Nephron progenitor cell (in vitro differentiated cells): ENCODE measurements around the gene MRPS17.

Source experiments
- DNase-seq: peaks from one replicate; pipeline ENCODE4 v3.0.0; 2021
- H3K27ac Mint-ChIP-seq: 2 replicates; pipeline ENCODE4 v1.8.0; 2021; ENCODE audit warnings: mild to moderate bottlenecking, moderate library complexity, mixed read lengths
- H3K27me3 Mint-ChIP-seq: 2 replicates; pipeline ENCODE4 v1.8.0; 2021; ENCODE audit warnings: mild to moderate bottlenecking, low read depth, mixed read lengths; ENCODE audit not compliant: poor library complexity
- H3K36me3 Mint-ChIP-seq: 2 replicates; pipeline ENCODE4 v1.8.0; 2021; ENCODE audit warnings: low read depth, mixed read lengths
- H3K4me1 Mint-ChIP-seq: 2 replicates; pipeline ENCODE4 v1.8.0; 2021; ENCODE audit warnings: mixed read lengths
- H3K4me3 Mint-ChIP-seq: 2 replicates; pipeline ENCODE4 v1.8.0; 2021; ENCODE audit warnings: mild to moderate bottlenecking, moderate library complexity, mixed read lengths
- H3K9me3 Mint-ChIP-seq: 2 replicates; pipeline ENCODE4 v1.8.0; 2021; ENCODE audit warnings: mild to moderate bottlenecking, moderate library complexity, mixed read lengths
- CTCF ChIP-seq: fragments of 200-600 bp; sonication (generic); IDR thresholded peaks from 2 replicates; pipeline ENCODE4 v1.5.0; 2021; ENCODE audit warnings: antibody characterized with exemption

The MRPS17 gene

GRCh38 chr7:55977831-55978230 is 26.2 kb downstream of the MRPS17 start:
- Mint-ChIP-seq H3K27ac (no peak overlapping the region), H3K36me3 (peaks cover 51% of the 10 kb centered on the region), H3K4me1 (no peaks in the 10 kb centered on the region), H3K4me3 (no peak overlapping the region), H3K9me3 (no peaks in the 10 kb centered on the region), H3K27me3 (peaks cover under 1% of the 10 kb centered on the region)
- TF ChIP-seq CTCF: no peak
- DNase-seq: no peak

- Mint-ChIP-seq H3K9me3 (no peaks in the 10 kb centered on the region), H3K4me1 (no peaks in the 10 kb centered on the region), H3K4me3 (no peak overlapping the region), H3K36me3 (peaks cover 60% of the 10 kb centered on the region), H3K27me3 (no peaks in the 10 kb centered on the region), H3K27ac (no peak overlapping the region)
- no peak for TF ChIP-seq CTCF
- no peak for DNase-seq
Measured at GRCh38 chr7:55980266-55980665, 28.6 kb downstream of the MRPS17 start.

GRCh38 chr7:55983537-55983936 is 31.9 kb downstream of the MRPS17 start:
- no peak for TF ChIP-seq CTCF
- Mint-ChIP-seq H3K27me3 (no peaks in the 10 kb centered on the region), H3K4me1 (no peaks in the 10 kb centered on the region), H3K9me3 (no peaks in the 10 kb centered on the region), H3K4me3 (no peak overlapping the region), H3K36me3 (peaks cover 63% of the 10 kb centered on the region), H3K27ac (no peak overlapping the region)
- DNase-seq: no peak

- Mint-ChIP-seq H3K4me3 (no peak overlapping the region), H3K27me3 (no peaks in the 10 kb centered on the region), H3K9me3 (no peaks in the 10 kb centered on the region), H3K4me1 (no peaks in the 10 kb centered on the region), H3K36me3 (peaks cover 67% of the 10 kb centered on the region), H3K27ac (no peak overlapping the region)
- DNase-seq: no peak
- TF ChIP-seq CTCF: no peak
Measured at GRCh38 chr7:55992346-55992745, 40.7 kb downstream of the MRPS17 start.

- no peak for TF ChIP-seq CTCF
- DNase-seq: no peak
- peaks cover 5% of the 10 kb centered on the region for H3K4me1 Mint-ChIP-seq
- H3K4me3 Mint-ChIP-seq: no peak overlapping the region
- no peaks in the 10 kb centered on the region for H3K27me3 Mint-ChIP-seq
- no peak overlapping the region for H3K27ac Mint-ChIP-seq
- H3K36me3 Mint-ChIP-seq: peaks cover 58% of the 10 kb centered on the region
- H3K9me3 Mint-ChIP-seq: no peaks in the 10 kb centered on the region
Measured at GRCh38 chr7:55996856-55997500, 45.3 kb downstream of the MRPS17 start.

- Mint-ChIP-seq H3K27me3 (no peaks in the 10 kb centered on the region), H3K9me3 (no peaks in the 10 kb centered on the region), H3K4me1 (peaks cover 32% of the 10 kb centered on the region), H3K27ac (no peak overlapping the region), H3K36me3 (peaks cover 13% of the 10 kb centered on the region), H3K4me3 (no peak overlapping the region)
- TF ChIP-seq CTCF: no peak
- no peak for DNase-seq
Measured at GRCh38 chr7:56003749-56004148, 52.1 kb downstream of the MRPS17 start.
